GM12873 (cell line): Measurements from ENCODE around the gene PPM1B.

Source experiments
- TF ChIP-seq, protein P1 (sequence below): IDR thresholded peaks from 2 replicates; pipeline ENCODE4 v1.5.1; 2012; ENCODE audit warnings: low read depth, mild to moderate bottlenecking, moderate library complexity, low read length, control low read depth; ENCODE audit not compliant: insufficient read depth; ENCODE audit errors: missing control alignments

PPM1B gene

DNA sequence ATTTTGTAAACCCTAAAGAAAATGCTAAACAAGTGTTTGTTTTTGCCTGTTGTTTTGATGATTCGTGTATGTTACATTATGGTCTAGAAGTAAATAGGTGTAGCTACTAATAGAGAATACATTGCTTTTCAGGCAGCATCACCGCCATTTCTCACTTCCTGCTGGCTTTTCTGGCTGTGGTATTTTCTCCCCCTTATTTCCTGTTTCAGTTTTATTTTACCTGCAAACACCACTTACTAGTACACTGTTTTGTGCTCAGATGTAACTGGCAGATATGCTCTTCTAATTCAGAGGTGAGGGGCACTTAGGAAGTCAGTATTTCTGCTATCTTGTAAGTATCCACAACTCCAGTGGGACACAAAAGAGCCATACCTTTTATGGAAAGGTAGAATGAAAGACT lies 68.5 kb downstream of the PPM1B start:
- TF ChIP-seq, protein P1, sequence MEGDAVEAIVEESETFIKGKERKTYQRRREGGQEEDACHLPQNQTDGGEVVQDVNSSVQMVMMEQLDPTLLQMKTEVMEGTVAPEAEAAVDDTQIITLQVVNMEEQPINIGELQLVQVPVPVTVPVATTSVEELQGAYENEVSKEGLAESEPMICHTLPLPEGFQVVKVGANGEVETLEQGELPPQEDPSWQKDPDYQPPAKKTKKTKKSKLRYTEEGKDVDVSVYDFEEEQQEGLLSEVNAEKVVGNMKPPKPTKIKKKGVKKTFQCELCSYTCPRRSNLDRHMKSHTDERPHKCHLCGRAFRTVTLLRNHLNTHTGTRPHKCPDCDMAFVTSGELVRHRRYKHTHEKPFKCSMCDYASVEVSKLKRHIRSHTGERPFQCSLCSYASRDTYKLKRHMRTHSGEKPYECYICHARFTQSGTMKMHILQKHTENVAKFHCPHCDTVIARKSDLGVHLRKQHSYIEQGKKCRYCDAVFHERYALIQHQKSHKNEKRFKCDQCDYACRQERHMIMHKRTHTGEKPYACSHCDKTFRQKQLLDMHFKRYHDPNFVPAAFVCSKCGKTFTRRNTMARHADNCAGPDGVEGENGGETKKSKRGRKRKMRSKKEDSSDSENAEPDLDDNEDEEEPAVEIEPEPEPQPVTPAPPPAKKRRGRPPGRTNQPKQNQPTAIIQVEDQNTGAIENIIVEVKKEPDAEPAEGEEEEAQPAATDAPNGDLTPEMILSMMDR: no peak

DNA sequence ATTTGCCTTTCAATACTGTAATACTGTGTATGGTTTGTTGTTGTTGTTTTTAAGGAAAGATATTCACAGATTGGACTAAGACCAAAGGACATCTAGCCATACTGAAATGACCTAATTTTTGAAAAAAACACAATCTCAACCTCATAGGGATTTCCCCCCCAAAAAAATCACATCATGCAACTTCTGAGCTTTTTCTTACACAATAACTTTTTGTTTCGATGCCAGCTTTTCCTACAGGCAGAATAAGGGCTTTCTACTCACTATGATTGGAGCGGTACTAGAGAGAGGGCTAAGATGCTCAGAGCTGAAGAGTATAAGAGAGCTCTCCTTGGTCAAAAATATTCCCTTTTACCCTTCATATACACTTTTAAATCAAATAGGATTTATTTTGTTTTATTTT lies 74.2 kb downstream of the PPM1B start:
- TF ChIP-seq, protein P1: no peak

DNA sequence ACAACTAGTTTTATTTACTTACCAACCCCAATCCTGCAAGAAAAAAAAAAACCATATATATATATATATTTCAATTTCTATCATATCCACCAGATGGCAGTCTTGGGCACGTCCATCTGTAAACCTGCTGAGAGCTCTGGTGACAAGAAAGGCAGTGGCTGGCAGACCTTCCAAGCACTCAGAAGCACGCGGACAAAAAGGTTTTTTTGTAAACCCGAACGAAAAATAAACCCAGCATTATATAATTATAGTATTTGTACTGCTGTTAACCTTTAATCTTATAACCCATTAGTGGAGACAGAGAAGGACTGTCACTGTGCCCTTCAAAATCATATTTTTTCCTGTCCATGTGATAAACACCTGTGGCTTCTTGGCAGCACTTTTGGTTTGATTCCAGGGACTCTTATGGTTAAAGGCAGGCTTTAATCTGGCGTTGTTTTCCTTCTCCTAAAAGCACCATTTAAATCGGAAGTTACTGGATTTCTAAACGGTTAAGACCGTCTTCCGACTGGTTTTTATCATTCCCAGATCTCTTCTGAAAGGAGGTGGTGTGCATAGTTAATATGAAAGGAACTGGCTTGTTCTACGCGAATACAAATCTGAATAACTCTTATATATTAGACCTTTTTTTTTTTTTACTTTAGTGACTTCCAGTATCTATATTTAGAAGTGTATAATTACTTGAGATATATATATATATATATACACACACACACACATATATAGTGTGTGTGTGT lies 75.6 kb downstream of the PPM1B start:
- TF ChIP-seq, protein P1: peak; percentile 47

DNA sequence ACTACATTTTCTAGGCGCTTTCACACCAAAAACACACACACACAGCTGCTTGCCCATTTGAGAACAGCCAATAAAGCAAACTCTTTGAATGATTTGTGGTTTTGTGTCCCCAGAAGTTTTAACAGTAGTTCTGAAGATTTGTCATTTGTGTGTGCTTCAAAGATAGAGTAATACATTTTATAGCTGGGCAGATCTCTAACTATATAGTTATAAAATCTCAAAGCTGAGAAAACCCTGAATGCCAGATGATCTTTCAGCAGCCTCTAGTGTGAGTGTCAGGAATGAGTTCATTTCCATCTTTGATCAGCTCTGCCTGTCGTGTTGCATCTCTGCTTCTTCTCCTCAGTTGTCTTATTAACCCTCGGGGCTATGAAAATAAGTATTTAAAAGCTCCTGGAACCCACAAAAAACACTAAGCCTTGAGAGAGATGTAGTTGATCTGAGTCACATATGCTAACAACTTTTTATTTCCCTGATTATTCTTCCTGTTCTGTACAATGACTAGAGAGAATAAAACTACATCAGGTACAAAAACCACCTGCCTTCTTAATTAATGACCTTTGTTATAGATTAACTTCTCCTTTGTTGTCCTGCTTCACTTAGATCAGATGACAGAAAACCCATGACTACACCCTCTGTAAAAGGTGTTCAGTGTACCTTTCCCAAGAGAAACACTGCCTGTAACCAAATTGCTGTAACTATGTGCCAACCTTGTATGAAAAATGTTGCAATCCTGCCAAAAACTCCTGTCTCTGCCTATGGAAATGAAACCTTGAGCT lies 76.6 kb downstream of the PPM1B start:
- TF ChIP-seq, protein P1: no peak

DNA sequence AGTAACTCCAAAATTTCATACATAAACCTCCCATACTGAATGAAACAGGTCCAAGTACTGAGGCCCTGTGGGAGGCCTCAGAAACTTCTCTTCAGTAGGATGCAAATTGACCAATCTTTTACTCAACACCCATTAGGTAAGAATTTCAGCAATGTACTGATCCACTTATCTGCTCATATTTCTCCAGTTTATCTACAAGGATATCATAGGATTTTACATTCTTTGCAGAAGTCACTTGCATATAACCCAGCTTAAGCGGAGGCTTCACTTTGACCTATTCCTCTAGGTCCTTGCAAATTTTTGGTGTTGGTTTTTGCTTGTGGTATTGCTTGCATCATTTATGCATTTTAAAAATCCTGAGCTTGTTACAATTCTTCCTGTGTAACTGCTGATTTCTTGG lies 77.8 kb downstream of the PPM1B start:
- TF ChIP-seq, protein P1: no peak

DNA sequence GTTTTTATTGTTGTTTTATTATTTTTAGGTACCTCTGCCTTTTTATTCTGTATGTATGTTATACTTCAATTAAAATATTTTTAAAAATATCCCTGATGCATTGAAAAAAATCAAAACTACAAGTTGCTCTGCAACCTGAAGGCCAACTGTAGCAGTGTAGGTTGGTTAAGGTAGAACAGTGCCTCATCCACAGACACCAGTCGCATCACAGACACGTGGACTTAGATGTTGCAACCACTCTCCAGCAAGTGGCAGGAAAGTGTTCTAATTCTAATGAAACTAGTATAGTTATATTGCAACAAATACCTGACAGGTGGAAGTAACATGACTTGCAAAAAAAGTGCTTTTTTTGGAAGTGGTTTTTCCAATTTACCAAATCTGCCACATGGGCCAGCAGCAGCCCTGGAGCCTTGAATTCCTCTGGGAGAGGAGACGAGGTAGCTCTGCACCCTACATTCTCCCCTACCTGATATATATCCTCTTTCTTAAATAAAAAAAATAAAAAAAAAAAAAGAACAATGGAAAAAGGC lies 78.2 kb downstream of the PPM1B start:
- TF ChIP-seq, protein P1: no peak

DNA sequence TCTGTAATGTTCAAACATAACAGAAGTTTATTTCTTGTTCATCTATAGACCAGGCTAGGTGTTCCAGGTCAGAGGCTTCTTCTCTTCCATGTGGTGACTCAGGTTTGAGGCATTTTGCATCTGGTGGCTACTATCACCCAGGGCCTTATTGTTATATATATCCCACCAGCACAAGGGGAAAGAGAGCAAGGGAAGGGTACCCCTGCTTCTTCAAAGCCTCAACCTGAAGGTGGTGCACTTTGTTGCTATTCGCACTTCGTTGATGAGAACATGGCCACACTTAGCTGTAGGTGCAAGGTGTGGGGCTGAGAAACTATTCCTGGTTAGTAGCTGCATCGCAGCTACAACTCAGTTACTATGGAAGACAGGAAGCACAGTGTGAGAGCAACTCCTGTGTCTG lies 79.2 kb downstream of the PPM1B start:
- TF ChIP-seq, protein P1: no peak
